ENCODE data around the gene SRPX. TPM values are rescaled to one million over a fixed set of nuclear protein-coding genes. Genes with fewer than 3 reads are reported as not detected.

Gene SRPX
- total RNA-seq, 1 experiment from 2014 or later = 9.4 TPM

- Mint-ChIP-seq H3K9me3 (ENCODE audit: unreplicated experiment) (no peaks in the 10 kb centered on the region), H3K4me1 (ENCODE audit: insufficient read depth, unreplicated experiment) (no peaks in the 10 kb centered on the region), H3K36me3 (ENCODE audit: insufficient read depth, unreplicated experiment) (peaks cover 5% of the 10 kb centered on the region), H3K27me3 (ENCODE audit: insufficient read depth, unreplicated experiment) (peaks cover 39% of the 10 kb centered on the region), H3K27ac (ENCODE audit: low read depth, unreplicated experiment) (no peak overlapping the region), H3K4me3 (ENCODE audit: unreplicated experiment) (no peak overlapping the region)
- BruUV-seq (replicated peaks) = no TSS peak
- intact Hi-C loops (cut with micrococcal nuclease) = no loop called here
- ChIA-PET POLR2A (no interaction called here), CTCF (interaction anchor here (1.3 to 4.3 kb wide), 5 partner anchors 10 to 420 kb away, joined by 3 to 119 read pairs (median 18); no protein-coding TSS in a partner anchor)
- TF ChIP-seq, protein P1, sequence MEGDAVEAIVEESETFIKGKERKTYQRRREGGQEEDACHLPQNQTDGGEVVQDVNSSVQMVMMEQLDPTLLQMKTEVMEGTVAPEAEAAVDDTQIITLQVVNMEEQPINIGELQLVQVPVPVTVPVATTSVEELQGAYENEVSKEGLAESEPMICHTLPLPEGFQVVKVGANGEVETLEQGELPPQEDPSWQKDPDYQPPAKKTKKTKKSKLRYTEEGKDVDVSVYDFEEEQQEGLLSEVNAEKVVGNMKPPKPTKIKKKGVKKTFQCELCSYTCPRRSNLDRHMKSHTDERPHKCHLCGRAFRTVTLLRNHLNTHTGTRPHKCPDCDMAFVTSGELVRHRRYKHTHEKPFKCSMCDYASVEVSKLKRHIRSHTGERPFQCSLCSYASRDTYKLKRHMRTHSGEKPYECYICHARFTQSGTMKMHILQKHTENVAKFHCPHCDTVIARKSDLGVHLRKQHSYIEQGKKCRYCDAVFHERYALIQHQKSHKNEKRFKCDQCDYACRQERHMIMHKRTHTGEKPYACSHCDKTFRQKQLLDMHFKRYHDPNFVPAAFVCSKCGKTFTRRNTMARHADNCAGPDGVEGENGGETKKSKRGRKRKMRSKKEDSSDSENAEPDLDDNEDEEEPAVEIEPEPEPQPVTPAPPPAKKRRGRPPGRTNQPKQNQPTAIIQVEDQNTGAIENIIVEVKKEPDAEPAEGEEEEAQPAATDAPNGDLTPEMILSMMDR (IDR thresholded peaks at IDR 0.05; ENCODE audit: unreplicated experiment) = no peak
- DNase-seq (ENCODE audit: unreplicated experiment) = no peak
These were observed 55.6 kb downstream of the SRPX start for GRCh38 chrX:38165023-38165422.

DNA sequence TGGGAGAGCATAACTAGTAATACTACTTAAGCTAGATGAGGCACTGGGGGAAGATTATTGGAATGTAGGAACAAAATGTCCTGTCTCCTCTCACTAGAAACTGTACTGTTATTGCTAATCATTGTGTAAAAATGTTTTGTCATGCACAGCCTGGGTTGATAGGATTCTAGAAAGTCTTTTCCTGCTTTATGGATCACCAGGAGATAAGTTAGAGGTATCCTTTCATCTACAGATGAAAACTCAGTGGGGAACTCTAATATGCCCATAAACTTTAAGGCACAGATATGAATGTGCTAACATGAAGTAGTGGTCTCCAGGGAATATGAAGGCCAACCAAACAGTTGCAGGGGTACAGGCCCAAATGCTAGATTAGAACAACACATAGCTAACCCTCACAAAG, 57.5 kb downstream of the SRPX start:
- no peaks in the 10 kb centered on the region for H3K9me3 Mint-ChIP-seq (ENCODE audit: unreplicated experiment)
- CTCF ChIA-PET = interaction anchor here (0.9 to 1.4 kb wide), 3 partner anchors 176 to 418 kb away, joined by 3 to 5 read pairs (median 4); no protein-coding TSS in a partner anchor
- TF ChIP-seq, protein P1 (IDR thresholded peaks at IDR 0.05; ENCODE audit: unreplicated experiment) = no peak
- POLR2A ChIA-PET = no interaction called here
- no peaks in the 10 kb centered on the region for H3K4me1 Mint-ChIP-seq (ENCODE audit: insufficient read depth, unreplicated experiment)
- peaks cover 5% of the 10 kb centered on the region for H3K36me3 Mint-ChIP-seq (ENCODE audit: insufficient read depth, unreplicated experiment)
- no peak overlapping the region for H3K4me3 Mint-ChIP-seq (ENCODE audit: unreplicated experiment)
- BruUV-seq (replicated peaks) = no TSS peak
- no peak for DNase-seq (ENCODE audit: unreplicated experiment)
- H3K27ac Mint-ChIP-seq (ENCODE audit: low read depth, unreplicated experiment) = no peak overlapping the region
- peaks cover 33% of the 10 kb centered on the region for H3K27me3 Mint-ChIP-seq (ENCODE audit: insufficient read depth, unreplicated experiment)
- intact Hi-C loops (cut with micrococcal nuclease) = no loop called here

GRCh38 chrX:38156838-38157237, 63.8 kb downstream of the SRPX start:
- TF ChIP-seq, protein P1 (IDR thresholded peaks at IDR 0.05; ENCODE audit: unreplicated experiment) = no peak
- no TSS peak for BruUV-seq (replicated peaks)
- DNase-seq (ENCODE audit: unreplicated experiment) = no peak
- intact Hi-C loops (cut with micrococcal nuclease) = no loop called here
- ChIA-PET POLR2A (no interaction called here), CTCF (interaction anchor here (1.1 to 2.3 kb wide), 2 partner anchors 10 to 229 kb away, joined by 4 to 8 read pairs; no protein-coding TSS in a partner anchor)
- Mint-ChIP-seq H3K4me1 (ENCODE audit: insufficient read depth, unreplicated experiment) (no peaks in the 10 kb centered on the region), H3K36me3 (ENCODE audit: insufficient read depth, unreplicated experiment) (peaks cover 9% of the 10 kb centered on the region), H3K27me3 (ENCODE audit: insufficient read depth, unreplicated experiment) (peaks cover 34% of the 10 kb centered on the region), H3K9me3 (ENCODE audit: unreplicated experiment) (no peaks in the 10 kb centered on the region), H3K4me3 (ENCODE audit: unreplicated experiment) (no peak overlapping the region), H3K27ac (ENCODE audit: low read depth, unreplicated experiment) (no peak overlapping the region)

DNA sequence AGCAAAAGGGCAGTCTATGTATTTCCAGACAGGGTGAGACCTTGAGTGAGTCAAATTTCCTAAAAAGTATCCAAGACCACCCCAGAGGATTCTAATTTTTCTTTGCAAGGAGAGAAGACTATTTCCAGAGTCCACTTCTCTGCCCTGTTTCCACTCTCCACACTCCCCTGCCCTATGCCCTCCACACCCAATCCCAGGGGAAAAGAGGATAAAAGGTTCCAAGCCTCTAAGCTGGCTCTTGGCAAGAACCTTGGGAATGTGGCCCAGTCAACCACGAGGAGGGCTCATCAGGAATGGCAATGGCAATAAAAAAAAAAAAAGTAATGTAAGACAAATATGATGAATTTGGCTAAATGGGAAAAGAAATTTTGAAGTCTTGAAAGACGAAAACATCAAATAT, 65.9 kb downstream of the SRPX start:
- TF ChIP-seq, protein P1 (IDR thresholded peaks at IDR 0.05; ENCODE audit: unreplicated experiment) = no peak
- no peaks in the 10 kb centered on the region for H3K4me1 Mint-ChIP-seq (ENCODE audit: insufficient read depth, unreplicated experiment)
- H3K27me3 Mint-ChIP-seq (ENCODE audit: insufficient read depth, unreplicated experiment) = peaks cover 47% of the 10 kb centered on the region
- H3K27ac Mint-ChIP-seq (ENCODE audit: low read depth, unreplicated experiment) = no peak overlapping the region
- POLR2A ChIA-PET = no interaction called here
- H3K36me3 Mint-ChIP-seq (ENCODE audit: insufficient read depth, unreplicated experiment) = peaks cover 6% of the 10 kb centered on the region
- intact Hi-C loops (cut with micrococcal nuclease) = no loop called here
- CTCF ChIA-PET = interaction anchor here (2.3 kb wide), 1 partner anchor 12 kb away, joined by 8 read pairs; no protein-coding TSS in a partner anchor
- DNase-seq (ENCODE audit: unreplicated experiment) = no peak
- H3K9me3 Mint-ChIP-seq (ENCODE audit: unreplicated experiment) = no peaks in the 10 kb centered on the region
- no TSS peak for BruUV-seq (replicated peaks)
- no peak overlapping the region for H3K4me3 Mint-ChIP-seq (ENCODE audit: unreplicated experiment)

Data from MCF 10A (cell line).